Islet precursor cell (in vitro differentiated cells): ENCODE data around the gene CNTN2.

Source experiments
- DNase-seq: peaks from one replicate; pipeline ENCODE4 v3.0.0-alpha.2; 2018

Gene CNTN2

DNA sequence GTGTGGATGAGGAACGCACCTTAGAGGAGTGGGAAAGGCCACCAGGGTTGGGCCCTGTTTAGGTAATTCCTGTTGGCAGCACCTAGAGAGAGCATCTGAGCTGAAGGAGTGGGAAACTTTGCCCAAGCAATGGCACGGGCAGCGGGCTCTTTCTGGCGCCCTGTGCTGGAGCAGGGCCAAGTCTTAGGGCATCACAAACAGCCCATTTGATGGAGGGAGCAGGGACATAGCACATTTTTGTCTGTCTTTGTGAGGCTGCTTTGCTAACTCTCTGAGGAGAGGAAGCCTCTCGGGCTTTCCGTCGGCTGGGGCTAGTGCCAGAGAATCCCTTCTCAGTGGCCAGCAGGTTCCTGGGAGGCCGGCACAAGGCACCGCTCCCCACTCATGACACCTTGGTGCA lies 22.5 kb upstream of the CNTN2 start:
- DNase-seq = no peak

DNA sequence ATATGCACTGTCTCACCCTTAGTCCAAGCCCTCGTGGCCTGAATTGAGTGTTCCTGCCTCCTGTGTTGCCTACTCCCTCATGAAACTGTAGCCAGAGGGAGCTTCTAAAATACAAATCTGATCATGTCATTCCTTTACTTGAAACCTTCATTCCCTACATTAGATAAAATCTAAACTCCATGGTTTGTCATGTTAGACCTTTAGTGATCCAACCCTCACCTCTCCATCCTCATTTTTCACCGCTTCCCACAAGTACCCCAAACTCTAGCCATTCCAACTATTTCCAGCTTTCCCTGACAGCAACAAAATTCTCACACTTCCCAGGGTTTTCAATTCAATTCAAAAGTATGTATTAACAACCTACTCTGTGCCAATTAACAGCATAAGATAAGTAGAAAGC lies 18.3 kb upstream of the CNTN2 start:
- no peak for DNase-seq

DNA sequence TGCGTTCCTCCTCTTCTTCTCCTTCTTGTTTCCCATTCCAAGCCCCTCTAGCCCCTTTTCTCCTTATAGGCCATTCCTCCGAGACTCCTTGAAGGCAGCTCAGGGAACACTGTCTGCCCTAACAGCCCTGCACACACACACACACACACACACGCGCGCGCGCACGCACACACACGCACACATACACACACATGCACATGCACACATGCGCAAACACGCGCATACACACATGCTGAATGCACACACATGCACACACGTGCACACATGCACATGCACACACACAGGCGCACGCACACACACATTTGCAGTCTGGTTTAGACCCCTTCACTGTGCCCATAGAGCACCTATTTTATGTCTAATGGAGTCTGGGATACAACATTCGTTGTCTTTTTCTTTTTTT lies 17.8 kb upstream of the CNTN2 start:
- no peak for DNase-seq

DNA sequence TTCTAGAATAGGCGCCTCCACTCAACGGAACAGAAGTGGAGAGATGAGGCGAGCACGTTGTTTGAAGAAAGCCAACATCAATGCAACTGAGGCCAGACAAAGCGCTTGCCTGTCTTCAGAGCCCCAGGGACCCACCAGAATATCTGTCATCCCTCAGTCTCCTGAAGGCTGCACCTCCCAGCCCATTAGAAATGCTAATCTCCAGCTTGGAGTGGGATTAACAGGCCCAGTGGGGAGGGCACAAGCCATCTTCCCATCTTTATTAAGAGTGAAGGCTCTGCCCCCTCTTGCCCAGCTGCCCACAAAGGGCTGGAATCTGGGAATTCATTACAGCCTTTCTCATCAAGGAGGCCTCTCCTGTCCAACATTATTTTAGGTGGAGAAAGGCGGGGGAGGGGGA lies 16.8 kb upstream of the CNTN2 start:
- no peak for DNase-seq

DNA sequence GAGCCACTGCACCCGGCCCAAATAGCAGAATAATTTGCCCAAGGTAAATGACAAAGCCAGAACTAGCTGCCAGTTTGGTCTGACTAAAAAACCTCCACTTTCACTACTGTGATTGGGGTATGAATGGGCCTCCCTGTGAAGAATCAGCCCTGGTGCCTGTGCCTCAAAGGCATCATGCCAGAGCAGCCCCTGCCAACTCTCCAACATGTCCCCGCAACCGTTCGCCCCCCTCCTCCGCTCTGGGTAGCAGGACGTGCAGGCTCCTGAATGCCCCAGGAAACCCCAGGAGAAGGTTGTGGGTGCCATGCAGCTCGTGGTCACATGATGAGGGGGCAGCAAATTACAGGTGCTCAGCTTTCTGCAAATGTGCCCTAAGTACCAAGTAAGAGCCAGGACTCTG lies 14.6 kb upstream of the CNTN2 start:
- DNase-seq = no peak

DNA sequence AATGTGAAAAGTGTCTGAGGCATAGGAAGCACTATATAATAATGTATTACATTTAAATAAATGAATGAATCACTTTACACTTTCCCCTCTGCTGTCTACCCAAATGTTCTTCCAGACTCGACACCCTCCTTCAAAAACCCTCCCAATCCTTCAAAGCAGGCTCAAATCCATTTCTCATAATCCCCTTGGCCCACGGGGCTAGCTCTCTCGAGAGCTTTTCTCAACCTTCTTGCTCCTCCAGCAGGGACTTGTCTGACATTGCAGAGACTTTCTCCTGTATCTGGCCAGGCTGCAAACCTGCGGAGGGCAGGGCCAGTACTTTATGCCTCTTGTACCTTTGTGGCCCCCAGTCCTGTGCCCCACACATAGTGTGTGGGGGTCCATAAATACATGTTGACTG lies 14.1 kb upstream of the CNTN2 start:
- no peak for DNase-seq

DNA sequence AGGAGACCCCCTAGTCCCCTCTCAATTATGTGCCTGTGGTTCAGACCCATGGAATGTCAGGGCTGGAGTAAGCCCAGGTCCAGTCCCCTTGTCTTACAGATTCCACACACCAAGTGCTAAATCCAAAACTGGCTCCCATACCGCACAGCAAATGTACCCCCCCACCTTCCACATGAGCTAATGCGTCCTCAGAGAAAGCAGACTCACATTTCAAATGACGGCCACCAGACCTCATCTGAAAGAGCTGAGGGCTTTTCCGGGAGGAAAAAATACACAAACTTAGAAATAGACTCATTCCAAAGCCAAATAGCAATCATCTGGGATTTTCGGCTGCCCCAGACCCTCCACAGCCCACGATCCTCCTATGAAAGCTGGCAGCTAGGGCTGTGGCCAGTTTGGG lies 12.8 kb upstream of the CNTN2 start:
- no peak for DNase-seq

DNA sequence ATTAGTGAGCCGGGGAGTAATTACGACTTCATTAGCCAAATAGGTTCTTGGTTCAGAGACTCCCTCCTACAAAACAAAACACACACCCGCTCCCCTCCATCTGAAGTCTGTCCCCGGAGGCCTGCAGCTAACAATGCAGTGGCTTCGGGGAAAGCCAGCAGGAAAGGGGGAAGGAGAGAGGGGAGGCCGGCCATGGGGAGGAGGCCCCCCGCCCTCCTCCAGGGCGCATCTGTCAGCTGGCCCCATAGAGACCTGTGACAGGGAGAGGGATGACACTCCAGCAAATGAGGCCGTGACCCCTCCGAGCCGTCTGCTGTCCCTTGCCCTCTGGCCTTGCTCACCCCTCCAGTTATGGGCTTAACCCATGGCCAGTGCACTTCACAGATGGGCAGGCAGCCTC lies 12.1 kb upstream of the CNTN2 start:
- no peak for DNase-seq

DNA sequence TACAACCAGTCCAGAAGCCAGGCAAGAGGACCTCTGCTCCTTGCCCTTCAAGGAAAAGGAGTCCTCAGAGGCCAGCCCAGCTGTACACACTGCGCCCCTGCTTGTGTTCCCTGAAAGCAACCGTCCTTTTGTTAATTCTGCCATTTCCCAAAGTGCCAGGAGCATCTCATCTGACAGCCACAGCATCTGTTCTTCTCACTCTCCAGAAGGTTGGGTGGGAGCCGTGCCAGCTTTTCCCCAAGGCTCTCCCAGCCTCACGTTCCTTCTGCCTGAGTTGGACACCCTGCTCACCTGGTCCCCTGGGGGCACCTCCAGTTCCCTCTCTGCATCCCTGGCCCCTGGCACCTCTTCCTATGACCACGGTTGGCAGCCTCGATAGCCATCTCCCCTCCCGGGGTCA lies 10.5 kb upstream of the CNTN2 start:
- no peak for DNase-seq

DNA sequence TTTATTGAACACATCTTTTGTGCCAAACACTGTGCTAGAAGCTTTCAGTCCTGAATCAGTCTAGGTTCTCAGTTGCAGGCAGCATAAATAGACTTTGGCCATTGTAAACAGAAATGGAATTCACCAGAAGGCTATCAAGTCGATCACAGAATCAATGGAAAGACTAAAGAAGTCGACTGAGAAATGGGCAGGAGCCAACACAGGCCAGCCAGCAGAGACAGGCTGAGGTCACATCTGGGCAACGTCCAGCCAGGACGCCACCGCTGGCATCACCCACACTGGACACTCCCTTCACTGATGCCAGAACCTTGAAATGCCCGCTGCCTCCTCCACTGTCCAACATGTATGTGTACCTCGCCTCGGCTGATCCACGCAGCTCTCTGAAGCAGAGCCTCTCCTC lies 5.5 kb upstream of the CNTN2 start:
- DNase-seq = no peak

DNA sequence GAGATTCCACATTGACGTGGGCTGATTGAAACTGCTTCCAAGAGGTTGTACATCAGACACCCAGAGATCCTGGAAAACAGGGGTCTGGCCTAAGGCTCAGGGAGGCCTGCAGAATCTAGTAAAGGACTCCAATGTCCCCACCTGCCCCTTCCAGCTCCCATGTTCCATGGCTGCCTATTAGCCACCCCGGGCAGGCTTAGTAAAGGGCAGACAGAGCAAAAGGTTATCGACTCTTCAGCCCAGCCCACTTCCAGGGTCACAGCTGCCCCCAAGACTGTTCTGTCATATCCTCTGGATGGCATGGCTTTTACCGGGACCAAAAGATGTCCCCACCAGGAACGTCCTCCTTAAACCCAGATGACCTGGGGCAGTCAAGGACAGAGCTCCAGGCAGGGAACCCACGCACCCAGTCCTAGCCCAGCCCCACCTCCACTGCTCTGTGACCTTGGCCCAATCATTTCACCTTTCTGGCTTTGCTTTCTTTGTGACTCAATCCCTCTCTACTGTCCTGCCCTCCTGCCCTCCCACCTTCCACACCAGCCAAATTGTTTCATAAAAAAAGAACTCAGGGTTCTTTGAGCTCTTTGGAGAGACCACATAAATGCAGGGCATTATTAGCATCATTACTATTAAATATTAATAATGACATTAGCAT lies 4.8 kb upstream of the CNTN2 start:
- no peak for DNase-seq

DNA sequence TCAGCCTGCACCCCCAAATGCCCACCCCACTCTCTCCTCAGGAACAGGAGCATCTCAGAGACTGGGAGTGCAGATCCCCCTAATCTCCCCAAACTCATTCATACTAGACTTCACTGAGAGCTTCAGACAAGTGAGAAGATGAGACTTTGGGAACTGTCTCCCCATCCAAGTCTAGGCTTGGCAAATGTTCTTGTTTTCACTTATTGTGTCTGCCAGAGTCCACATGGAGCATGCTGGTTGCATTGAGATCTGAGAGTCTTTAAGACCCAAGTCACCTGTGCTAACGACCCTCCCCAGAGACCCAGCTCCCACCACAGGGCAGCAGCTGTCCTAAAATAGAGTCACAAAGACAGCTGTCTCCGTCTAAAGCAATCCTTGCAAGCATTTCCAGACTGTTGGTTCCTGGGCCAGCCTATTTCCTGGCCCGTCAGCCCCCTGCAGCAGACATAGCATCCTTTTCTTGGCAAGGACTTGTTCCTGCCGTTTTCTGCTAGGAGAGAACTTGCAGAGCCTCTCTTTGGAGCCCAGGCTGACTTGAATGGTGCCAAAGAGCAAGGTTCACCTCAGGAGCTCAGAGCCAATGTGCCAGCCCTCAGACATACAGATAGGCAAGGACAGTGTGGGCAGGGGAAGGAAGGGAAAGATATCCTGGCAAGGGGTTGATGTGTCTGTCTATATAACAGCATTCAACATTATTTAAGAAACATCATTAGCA lies 1.9 kb upstream of the CNTN2 start:
- no peak for DNase-seq

DNA sequence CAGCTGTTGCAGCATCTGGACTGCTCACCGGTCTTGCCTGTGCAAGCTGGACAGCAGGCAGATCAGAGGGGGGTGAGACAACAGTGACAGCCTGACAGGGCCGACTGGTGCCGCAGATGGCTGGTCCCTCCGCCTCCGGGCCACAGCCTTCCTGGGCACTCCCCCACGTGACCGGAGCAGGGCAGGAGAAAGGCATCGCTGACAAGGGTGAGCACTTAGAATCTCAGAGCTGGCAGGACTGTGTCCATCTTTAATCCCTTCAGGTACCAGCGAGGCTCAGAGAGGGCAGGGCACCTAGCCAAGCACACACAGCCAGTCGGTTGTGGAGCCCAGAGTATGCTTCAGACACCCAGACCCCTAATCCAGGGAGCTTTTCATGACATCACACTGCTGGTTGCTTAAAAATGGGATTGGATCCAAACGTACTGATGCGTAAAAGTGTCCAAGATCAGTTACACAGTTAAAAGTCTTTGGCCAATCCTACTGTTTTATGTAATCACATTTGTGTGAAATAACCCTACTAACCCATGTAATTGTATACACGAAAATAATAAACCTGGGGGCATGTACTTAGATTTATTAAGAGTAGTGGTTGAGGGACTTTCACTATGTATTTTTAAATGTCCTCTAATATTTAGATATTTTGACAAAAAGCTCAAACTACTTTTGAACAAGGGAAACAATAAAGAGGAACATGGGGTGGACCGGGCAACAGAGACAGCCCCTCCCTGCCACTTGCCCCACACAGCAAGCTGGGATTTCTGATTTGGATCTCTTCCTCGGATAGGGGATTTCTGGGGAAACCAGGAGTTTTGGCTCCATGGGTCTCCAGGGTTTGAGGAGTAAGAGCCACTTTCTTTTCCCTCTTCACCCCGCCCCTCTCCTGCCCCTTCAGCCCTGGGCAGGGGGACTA lies 758 bp upstream of the CNTN2 start:
- DNase-seq = no peak

DNA sequence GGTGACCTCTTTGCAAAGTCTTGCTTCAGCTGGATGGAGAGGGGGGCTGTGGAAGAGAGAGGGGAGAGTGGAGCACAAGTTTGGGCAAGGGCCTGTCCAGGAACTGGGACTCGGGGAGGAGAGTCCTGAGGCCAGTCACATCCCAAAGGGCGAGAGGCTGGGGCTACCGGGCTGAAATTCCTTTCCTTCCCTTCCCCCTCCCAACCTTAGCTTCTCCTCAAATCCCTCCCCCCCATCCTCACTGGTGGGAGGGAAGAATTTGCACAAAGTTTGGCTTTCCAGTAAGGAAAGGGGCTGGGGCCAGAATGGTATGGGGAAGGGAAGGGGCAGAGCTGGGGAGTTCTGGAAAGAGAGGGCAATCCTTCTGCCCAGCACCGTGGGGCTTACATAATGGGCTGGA lies 854 bp downstream of the CNTN2 start:
- no peak for DNase-seq

DNA sequence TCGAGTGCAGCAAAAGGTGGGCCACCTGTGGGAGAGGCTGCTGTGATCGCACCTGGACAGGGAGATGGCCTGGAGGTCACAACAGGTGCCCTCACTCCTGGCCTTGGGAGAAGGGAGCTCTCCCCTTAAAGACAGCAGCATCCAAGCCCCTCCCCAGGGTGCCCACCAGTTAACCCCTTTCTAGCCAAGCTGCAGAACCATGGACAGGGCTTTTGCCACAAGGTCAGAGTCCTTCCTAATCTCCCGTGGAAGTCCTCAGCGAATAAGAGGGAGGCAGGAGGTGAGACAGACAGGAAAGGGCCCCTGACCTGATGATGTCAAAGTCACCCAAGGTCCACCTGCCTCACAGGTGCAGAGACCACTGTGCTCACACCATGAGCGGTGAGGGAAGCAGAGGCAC lies 1.7 kb downstream of the CNTN2 start:
- DNase-seq = no peak

DNA sequence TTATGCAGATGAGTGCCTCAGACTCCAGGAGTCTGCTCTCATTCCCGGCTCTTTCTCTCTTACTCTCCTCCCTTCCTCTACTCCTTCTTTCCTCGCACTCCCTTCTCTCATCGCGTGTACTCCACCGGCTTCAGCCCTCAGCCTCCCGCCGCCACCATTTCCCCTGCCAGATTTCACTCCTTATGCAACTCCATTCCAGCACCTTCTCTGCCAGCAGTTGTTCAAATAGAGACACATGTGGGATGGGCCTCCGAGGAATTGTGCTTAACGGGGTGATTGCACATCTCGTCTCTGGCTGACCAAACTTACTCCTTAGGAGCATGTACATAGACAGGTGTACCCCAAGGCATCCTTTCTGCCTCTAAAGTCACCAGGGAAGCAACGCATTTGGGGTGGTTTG lies 2.1 kb downstream of the CNTN2 start:
- no peak for DNase-seq

DNA sequence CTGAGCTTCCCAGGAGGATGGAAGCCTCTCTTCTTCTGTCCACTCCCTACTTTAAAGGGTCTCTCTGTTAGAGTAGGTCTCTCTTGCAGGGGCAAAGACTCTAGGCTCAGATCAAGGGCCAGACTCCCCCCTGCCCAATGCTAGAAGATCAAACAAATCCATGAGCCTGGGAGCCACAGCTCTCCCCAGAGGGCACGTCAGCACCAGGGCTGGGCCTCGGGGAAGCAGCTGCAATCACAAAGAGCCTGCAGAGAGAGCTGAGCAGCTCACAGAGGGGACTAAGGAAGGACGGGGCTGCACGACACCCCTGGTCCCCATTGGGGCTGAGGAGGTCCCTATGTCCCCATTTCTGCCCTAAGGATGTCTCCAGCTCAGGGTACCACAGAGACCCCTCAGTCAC lies 3.9 kb downstream of the CNTN2 start:
- no peak for DNase-seq

DNA sequence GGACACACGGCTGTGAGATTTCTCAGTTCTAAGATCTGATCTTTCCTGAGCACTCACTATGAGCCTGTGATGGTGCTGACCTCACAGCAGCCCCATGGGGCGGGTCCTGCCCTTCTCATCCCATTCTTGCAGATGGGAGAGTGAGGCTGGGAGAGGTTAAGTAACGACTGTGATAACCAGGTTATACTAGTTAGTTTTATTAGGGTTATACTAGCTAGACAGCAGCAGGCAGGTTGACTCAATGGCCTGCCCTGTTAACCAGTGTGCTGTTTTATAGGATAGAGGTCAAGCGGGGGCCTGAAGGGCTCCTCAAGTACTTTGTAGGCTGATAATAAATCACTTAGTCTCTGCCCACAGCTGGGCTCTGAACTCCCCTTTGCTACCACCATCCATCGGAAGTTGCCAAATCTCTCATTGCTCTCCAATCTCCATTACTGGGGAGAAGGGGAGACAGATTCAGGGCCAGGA lies 4.8 kb downstream of the CNTN2 start:
- no peak for DNase-seq

DNA sequence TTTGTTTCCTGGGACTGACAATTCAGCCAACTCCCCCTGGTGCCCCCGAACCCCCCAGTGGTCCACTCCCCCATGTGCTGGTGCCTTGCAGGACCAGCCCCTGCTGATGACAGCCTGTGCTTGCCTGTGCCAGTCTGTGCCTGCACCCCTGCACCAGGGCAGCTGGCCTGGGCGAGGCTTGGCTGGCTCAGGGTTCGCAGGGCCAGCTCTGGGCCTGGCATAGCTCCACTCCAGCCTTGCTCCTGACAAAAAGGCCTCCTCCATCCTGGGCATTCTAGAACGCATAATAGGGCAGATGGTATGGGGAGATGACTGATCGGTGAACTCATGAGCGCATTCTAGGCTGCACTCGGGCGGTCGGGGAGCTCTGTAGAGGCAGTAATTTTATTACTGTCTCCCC lies 5.4 kb downstream of the CNTN2 start:
- no peak for DNase-seq

DNA sequence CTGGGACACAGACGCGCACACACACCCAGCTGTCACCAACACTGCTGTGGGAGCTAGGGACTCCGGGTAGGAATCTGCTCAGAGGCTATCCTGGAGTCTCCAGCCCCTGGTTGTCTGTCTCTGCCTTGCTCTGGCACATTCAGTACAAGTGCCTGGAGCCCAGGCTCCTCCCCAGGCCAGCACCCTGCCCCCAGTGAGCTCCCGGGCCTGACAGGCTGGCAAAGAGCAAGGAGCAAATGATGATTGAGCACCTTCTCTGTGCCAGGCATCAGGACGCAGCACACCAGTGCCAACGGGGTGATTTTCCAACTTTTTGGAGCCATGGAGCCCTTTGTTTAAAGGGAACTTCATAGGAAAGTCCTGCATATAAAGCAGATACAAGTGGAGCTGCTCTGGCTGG lies 6.5 kb downstream of the CNTN2 start:
- no peak for DNase-seq

DNA sequence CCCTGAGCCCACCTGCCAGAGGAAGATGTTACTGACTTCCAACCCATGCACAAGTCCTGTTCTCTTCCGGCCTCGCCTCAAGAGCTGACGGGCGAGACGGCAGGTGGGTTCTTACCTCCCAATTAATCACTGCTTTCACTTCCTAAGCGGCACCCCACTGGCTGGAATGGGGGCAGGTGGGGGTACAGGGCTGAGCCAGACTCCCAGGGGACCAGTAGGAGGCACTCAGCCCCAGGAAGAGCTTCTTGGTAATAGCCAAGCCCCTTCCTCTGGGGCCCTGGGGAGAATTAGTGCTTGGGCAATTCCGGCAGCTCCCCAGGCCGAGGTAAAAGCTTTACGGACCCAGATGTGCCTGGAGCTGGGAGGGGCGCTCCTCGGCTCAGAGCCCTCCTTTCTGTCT lies 9.7 kb downstream of the CNTN2 start:
- no peak for DNase-seq

DNA sequence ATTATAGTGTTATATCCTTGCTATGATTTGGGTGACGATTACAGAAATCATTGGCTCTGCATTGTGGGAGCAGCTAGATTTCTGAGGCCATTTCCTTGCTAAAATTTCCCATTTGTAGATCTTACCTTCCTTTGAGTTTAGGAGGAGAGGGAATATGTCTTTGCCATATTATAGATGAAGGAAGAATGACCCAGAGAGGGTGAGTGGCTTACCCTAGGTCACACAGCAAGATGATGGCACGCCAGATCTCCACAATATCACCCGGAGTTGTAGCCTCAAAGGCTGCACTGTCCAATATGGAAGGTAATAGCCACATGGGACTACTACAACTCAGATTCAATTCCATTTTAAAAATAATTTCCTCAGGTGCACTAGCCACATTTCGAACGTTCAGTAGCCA lies 10.3 kb downstream of the CNTN2 start:
- no peak for DNase-seq

DNA sequence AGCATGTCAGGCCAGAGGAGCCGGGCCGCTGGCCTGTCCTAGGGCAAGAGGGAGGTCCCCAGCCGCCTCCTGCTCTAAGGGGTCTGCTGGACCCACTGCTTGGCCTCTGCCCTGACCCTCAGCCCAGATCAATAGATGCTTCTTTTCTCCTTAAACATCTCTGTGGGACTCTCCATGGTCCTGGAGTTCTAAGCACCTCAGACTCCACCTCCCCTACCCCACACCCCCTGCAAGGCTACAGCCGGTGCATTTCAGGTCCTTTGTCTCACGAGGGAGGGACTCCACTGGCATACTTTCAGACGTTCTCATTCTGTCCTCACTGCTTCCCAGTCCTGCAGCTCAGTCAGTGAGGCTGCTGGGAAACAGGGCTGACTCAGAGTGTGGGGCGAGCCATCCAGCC lies 11.0 kb downstream of the CNTN2 start:
- DNase-seq = no peak

DNA sequence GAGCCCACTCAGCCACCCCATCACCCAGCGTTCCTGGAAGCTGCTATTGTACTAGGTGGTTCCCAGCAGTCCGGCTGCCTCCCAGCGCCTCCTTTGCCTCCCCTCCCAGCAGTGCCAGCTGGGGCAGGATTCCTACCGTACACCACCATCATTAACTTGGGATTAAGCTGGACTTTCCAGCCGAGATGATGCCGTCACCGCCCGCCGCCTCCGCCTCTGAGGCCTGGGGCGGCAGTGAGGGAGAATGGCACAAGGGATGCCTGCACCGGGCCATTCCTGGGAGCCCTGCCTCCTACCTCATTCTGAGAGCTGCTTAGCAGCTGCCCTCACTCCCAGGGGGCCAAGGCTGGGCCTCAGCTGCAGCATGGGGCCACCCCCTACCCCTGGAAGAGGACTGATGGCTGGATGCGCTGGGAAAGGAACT lies 13.2 kb downstream of the CNTN2 start:
- no peak for DNase-seq
